Epithelial cell of esophagus (primary cell): Measurements from ENCODE around the gene GRIA1.

Experiments used
- DNase-seq: peaks from one replicate; pipeline ENCODE4 v3.0.0; 2010; ENCODE audit warnings: low read depth
- H3K4me3 ChIP-seq: 2 replicates; pipeline ENCODE4 v1.5.1; 2011; ENCODE audit warnings: mild to moderate bottlenecking, low read length, control low read depth
- CTCF ChIP-seq: IDR thresholded peaks from 2 replicates; pipeline ENCODE4 v1.5.1; 2011; ENCODE audit warnings: low read depth, mild to moderate bottlenecking, low read length, control low read depth, inconsistent platforms; ENCODE audit not compliant: insufficient read depth; ENCODE audit errors: missing control alignments

Gene GRIA1

GRCh38 chr5:153523831-153524230 lies 33.4 kb downstream of the GRIA1 start:
- TF ChIP-seq CTCF: no peak
- no peak overlapping the region for H3K4me3 ChIP-seq
- DNase-seq: peak; percentile 68

DNA sequence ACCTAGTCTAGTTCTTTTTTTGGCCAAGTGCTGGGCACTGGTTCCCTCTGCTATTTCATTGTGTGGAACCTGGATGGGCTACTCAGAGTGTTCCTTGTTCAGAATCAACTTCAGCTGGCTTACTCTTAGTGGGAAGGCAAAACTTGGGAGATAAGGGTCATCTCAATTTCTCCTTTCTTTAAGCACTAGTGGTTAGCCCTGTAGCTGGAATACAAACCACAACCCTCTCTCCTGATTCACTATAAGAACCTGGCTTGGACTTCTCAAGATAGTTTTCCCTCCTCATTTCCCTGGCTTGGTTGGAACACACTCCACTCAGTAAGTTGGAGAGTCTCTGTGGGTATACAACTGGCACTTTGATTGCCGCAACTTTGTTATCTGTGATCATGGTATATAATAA lies 35.1 kb downstream of the GRIA1 start:
- DNase-seq: no peak
- no peak overlapping the region for H3K4me3 ChIP-seq
- no peak for TF ChIP-seq CTCF

DNA sequence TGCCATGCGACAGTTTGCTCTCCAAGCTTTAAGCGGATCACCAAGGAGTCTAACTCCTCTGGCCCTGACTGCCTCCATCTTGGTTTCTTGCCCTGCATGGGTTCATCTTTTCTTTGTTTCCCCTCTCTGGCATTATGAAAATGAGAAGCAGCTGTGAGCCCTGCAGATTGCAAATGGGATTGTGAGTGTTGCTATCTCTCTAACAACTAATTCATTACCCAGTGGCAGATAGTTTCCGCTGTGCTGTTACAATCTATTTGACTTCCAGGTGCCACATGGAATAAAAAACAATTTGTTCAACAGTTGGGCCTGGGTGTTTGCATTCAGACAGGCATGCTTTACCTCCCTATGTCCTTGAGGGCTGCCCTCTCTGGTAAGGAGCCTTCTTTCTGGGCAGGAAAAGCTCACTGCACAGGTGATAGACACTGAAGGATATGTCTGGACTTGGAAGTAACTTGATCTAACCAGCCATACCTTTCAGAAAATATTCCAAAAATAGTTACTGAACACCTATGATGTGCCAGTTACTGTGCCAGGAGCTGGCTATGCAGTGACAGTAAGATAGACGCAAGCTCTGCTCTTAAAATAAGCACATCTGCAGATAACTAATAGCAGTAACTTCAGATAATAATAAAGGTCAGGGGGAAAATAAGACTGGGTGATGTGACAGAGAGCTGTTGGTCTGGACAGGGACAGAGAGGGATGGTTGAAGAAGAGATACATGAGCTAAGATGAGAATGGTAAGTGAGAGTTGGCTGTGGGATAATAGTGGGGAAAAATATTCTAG lies 40.1 kb downstream of the GRIA1 start:
- DNase-seq: no peak
- no peak for TF ChIP-seq CTCF
- H3K4me3 ChIP-seq: no peak overlapping the region

DNA sequence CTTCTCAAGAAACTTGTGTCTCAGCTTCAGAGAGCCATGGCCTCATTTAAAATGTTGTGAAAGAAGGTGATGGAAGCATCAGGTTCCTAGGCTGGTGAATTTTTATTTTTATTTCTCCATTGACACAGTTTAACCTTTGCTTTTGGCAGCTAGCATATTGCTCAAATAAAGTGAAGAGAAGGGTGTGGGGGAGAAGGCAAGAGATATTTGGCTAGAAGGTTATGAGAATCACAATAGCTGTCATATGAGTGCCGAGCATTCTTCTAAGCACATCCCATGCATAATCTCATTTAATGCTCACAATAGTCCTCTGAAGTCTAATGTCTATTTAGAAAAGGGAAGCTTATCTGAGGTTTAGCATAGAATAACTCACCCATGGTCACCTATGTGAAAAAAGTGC lies 43.1 kb downstream of the GRIA1 start:
- no peak for DNase-seq
- no peak for TF ChIP-seq CTCF
- no peak overlapping the region for H3K4me3 ChIP-seq

- no peak for TF ChIP-seq CTCF
- no peak overlapping the region for H3K4me3 ChIP-seq
- no peak for DNase-seq
Observed at GRCh38 chr5:153534102-153534501, 43.6 kb downstream of the GRIA1 start.

GRCh38 chr5:153537207-153537606 lies 46.7 kb downstream of the GRIA1 start:
- no peak for TF ChIP-seq CTCF
- no peak for DNase-seq
- H3K4me3 ChIP-seq: no peak overlapping the region

DNA sequence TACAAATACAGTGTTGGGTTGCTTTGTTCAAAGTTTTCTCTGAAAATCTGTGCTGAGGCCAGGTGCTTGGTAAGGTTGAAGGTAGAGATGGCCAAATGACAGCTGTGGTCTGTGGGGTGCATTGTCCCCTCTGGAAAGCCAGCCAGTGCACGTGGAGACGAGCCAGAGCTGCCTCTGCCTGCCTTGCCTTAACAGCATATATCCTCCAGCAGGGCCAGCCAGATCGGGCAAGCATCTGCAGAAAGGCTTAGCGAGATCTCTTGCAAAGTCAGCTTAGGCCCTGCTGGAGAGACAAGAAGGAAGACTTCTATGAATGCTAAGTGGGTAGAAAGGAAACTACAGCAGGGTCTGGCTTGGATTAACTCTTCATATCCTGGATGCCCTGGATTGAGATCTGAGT lies 49.5 kb downstream of the GRIA1 start:
- no peak overlapping the region for H3K4me3 ChIP-seq
- DNase-seq: no peak
- TF ChIP-seq CTCF: no peak
